GM18499 (cell line): ENCODE measurements around the gene OR5A1.
"Not testable (repeated sequence)": the region's sequence is repeated elsewhere in the genome, so short reads cannot be mapped to it uniquely, and the experiment has no call there.

Experiments used
- ATAC-seq: cut with Tn5 transposase; IDR thresholded peaks from one replicate; pipeline ENCODE4 v1.9.1; 2021; ENCODE audit warnings: moderate number of reproducible peaks; ENCODE audit not compliant: insufficient read depth, unreplicated experiment

The OR5A1 gene

GRCh38 chr11:59436169-59436568, at the start of gene OR5A1:
Gene OR5A1 (plus strand): TSS chr11:59436469. CDS start chr11:59443169, 6,700 bp downstream.
- no peak for ATAC-seq

GRCh38 chr11:59394186-59394585, 42.1 kb upstream of the OR5A1 start:
- no peak for ATAC-seq

GRCh38 chr11:59400461-59401261, 35.6 kb upstream of the OR5A1 start:
- no peak for ATAC-seq

- ATAC-seq, result no peak
Measured at GRCh38 chr11:59401262-59401552, 35.1 kb upstream of the OR5A1 start.

GRCh38 chr11:59403546-59403945, 32.7 kb upstream of the OR5A1 start:
- no peak for ATAC-seq

- no peak for ATAC-seq
Measured at GRCh38 chr11:59413646-59414045, 22.6 kb upstream of the OR5A1 start.

- ATAC-seq, result no peak
Measured at GRCh38 chr11:59415111-59415510, 21.2 kb upstream of the OR5A1 start.

- ATAC-seq, result no peak
Measured at GRCh38 chr11:59416613-59417012, 19.7 kb upstream of the OR5A1 start.

GRCh38 chr11:59417023-59417422, 19.2 kb upstream of the OR5A1 start:
- ATAC-seq, result no peak

GRCh38 chr11:59418156-59418555, 18.1 kb upstream of the OR5A1 start:
- no peak for ATAC-seq

- ATAC-seq, result no peak
Measured at GRCh38 chr11:59423835-59424234, 12.4 kb upstream of the OR5A1 start.

- no peak for ATAC-seq
Measured at GRCh38 chr11:59425131-59425530, 11.1 kb upstream of the OR5A1 start.

- ATAC-seq, result no peak
Measured at GRCh38 chr11:59426361-59427067, 9.8 kb upstream of the OR5A1 start, which contains the start of gene OR5A2. Gene OR5A2 (minus strand): TSS chr11:59426413. CDS start chr11:59422953, 3,460 bp downstream.

GRCh38 chr11:59427068-59427382, 9.2 kb upstream of the OR5A1 start:
- no peak for ATAC-seq

GRCh38 chr11:59429924-59430516, 6.2 kb upstream of the OR5A1 start:
- no peak for ATAC-seq

GRCh38 chr11:59437770-59438169, 1.5 kb downstream of the OR5A1 start:
- no peak for ATAC-seq

- not testable (repeated sequence) for ATAC-seq
Measured at GRCh38 chr11:59445624-59446023, 9.4 kb downstream of the OR5A1 start.

- ATAC-seq, result no peak
Measured at GRCh38 chr11:59448484-59448883, 12.2 kb downstream of the OR5A1 start.

- no peak for ATAC-seq
Measured at GRCh38 chr11:59456661-59457060, 20.4 kb downstream of the OR5A1 start, which contains the start of gene OR4D6. Gene OR4D6 (plus strand): TSS chr11:59456961. CDS start chr11:59456961, 0 bp downstream.

GRCh38 chr11:59459916-59460315, 23.6 kb downstream of the OR5A1 start:
- no peak for ATAC-seq

GRCh38 chr11:59463190-59463641, 26.9 kb downstream of the OR5A1 start:
- ATAC-seq, result no peak
